ENCODE measurements around the gene MSRB3. TPM values are rescaled to one million over a fixed set of nuclear protein-coding genes. Genes with fewer than 3 reads are reported as not detected.

Gene MSRB3
- total and polyA plus RNA-seq, 2 experiments from 2014 or later: 0.95 to 1.7 TPM

DNA sequence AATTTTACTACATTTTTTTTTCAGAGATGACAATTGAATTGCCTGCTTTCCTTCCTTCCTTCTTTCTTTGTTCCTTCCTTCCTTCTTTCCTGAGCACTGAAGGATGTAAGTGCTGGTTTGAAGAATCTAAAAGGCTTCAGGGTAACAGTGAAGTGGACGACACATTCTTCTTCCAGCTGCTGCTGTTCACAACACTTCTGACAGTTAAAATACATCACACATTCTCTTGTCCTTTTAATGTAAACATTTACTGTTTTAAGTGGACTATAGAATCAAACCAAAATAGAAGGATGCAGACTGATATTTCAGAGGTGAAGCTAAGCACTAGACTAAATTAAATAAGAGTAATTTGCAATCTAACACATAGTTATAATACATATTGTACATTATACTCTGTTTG is 151.5 kb downstream of the MSRB3 start (continued):
- TF ChIP-seq, protein P1, sequence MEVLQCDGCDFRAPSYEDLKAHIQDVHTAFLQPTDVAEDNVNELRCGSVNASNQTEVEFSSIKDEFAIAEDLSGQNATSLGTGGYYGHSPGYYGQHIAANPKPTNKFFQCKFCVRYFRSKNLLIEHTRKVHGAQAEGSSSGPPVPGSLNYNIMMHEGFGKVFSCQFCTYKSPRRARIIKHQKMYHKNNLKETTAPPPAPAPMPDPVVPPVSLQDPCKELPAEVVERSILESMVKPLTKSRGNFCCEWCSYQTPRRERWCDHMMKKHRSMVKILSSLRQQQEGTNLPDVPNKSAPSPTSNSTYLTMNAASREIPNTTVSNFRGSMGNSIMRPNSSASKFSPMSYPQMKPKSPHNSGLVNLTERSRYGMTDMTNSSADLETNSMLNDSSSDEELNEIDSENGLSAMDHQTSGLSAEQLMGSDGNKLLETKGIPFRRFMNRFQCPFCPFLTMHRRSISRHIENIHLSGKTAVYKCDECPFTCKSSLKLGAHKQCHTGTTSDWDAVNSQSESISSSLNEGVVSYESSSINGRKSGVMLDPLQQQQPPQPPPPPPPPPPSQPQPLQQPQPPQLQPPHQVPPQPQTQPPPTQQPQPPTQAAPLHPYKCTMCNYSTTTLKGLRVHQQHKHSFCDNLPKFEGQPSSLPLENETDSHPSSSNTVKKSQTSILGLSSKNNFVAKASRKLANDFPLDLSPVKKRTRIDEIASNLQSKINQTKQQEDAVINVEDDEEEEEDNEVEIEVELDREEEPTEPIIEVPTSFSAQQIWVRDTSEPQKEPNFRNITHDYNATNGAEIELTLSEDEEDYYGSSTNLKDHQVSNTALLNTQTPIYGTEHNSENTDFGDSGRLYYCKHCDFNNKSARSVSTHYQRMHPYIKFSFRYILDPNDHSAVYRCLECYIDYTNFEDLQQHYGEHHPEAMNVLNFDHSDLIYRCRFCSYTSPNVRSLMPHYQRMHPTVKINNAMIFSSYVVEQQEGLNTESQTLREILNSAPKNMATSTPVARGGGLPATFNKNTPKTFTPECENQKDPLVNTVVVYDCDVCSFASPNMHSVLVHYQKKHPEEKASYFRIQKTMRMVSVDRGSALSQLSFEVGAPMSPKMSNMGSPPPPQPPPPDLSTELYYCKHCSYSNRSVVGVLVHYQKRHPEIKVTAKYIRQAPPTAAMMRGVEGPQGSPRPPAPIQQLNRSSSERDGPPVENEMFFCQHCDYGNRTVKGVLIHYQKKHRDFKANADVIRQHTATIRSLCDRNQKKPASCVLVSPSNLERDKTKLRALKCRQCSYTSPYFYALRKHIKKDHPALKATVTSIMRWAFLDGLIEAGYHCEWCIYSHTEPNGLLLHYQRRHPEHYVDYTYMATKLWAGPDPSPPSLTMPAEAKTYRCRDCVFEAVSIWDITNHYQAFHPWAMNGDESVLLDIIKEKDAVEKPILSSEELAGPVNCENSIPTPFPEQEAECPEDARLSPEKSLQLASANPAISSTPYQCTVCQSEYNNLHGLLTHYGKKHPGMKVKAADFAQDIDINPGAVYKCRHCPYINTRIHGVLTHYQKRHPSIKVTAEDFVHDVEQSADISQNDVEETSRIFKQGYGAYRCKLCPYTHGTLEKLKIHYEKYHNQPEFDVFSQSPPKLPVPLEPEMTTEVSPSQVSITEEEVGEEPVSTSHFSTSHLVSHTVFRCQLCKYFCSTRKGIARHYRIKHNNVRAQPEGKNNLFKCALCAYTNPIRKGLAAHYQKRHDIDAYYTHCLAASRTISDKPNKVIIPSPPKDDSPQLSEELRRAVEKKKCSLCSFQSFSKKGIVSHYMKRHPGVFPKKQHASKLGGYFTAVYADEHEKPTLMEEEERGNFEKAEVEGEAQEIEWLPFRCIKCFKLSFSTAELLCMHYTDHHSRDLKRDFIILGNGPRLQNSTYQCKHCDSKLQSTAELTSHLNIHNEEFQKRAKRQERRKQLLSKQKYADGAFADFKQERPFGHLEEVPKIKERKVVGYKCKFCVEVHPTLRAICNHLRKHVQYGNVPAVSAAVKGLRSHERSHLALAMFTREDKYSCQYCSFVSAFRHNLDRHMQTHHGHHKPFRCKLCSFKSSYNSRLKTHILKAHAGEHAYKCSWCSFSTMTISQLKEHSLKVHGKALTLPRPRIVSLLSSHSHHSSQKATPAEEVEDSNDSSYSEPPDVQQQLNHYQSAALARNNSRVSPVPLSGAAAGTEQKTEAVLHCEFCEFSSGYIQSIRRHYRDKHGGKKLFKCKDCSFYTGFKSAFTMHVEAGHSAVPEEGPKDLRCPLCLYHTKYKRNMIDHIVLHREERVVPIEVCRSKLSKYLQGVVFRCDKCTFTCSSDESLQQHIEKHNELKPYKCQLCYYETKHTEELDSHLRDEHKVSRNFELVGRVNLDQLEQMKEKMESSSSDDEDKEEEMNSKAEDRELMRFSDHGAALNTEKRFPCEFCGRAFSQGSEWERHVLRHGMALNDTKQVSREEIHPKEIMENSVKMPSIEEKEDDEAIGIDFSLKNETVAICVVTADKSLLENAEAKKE (CRISPR knock-in tag; IDR thresholded peaks at IDR 0.05): no peak
- TF ChIP-seq EZH2 (IDR thresholded peaks at IDR 0.05; ENCODE audit: low read depth, unreplicated experiment): no peak
- TF ChIP-seq CREB1 (CRISPR knock-in tag; IDR thresholded peaks at IDR 0.05; ENCODE audit: low read depth): no peak
- TF ChIP-seq ZNF114 (CRISPR knock-in tag; IDR thresholded peaks at IDR 0.05): no peak
- TF ChIP-seq, protein P2, sequence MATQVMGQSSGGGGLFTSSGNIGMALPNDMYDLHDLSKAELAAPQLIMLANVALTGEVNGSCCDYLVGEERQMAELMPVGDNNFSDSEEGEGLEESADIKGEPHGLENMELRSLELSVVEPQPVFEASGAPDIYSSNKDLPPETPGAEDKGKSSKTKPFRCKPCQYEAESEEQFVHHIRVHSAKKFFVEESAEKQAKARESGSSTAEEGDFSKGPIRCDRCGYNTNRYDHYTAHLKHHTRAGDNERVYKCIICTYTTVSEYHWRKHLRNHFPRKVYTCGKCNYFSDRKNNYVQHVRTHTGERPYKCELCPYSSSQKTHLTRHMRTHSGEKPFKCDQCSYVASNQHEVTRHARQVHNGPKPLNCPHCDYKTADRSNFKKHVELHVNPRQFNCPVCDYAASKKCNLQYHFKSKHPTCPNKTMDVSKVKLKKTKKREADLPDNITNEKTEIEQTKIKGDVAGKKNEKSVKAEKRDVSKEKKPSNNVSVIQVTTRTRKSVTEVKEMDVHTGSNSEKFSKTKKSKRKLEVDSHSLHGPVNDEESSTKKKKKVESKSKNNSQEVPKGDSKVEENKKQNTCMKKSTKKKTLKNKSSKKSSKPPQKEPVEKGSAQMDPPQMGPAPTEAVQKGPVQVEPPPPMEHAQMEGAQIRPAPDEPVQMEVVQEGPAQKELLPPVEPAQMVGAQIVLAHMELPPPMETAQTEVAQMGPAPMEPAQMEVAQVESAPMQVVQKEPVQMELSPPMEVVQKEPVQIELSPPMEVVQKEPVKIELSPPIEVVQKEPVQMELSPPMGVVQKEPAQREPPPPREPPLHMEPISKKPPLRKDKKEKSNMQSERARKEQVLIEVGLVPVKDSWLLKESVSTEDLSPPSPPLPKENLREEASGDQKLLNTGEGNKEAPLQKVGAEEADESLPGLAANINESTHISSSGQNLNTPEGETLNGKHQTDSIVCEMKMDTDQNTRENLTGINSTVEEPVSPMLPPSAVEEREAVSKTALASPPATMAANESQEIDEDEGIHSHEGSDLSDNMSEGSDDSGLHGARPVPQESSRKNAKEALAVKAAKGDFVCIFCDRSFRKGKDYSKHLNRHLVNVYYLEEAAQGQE (IDR thresholded peaks at IDR 0.05; ENCODE audit: unreplicated experiment): no peak
